GM19238 (cell line): Measurements from ENCODE around the gene TXNRD1.
"Not testable (repeated sequence)": the region's sequence is repeated elsewhere in the genome, so short reads cannot be mapped to it uniquely, and the experiment has no call there.

Experiments used
- DNase-seq: peaks from one replicate; pipeline ENCODE4 v3.0.0; 2011; ENCODE audit warnings: low spot score; ENCODE audit not compliant: insufficient read length

Gene TXNRD1

DNA sequence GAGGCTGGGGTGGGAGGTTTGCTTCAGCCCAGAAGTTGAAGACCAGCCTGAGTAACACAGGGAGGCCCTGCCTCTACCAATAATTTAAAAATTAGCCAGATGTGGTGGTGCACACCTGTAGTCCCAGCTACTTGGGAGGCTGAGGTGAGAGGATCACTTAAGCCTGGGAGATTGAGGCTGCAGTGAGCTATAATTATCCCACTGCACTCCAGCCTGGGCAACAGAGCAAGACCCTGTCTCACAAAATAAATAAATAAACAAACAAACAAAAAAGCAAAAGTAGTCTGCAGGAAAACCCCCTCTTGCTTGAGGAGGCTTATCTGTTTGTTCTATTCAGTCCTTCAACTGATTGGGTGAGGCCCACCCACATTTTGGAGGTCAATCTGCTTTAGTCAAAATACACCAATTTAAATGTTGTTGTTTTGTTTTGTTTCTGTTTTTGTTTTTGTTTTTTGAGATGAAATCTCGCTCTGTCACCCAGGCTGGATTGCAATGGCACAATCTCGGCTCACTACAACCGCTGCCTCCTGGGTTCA lies 24.9 kb upstream of the TXNRD1 start:
- DNase-seq: no peak

DNA sequence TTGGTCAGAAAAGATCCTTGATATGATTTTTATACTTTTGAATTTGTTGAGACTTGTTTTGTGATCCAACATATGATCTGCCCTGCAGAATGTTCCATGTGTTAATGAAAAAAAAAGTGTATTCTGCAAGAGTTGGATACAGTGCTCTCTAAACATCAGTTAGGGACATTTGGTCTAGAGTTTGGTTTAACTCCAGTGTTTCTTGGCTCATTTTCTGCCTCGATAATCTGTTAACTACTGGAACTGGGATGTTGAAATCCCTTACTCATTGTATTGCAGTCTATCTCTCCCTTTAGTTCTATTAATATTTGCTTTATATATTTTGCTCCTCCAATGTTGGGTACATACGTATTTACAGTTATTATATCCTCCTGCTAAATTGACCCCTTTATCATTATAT lies 18.3 kb upstream of the TXNRD1 start:
- DNase-seq: no peak

DNA sequence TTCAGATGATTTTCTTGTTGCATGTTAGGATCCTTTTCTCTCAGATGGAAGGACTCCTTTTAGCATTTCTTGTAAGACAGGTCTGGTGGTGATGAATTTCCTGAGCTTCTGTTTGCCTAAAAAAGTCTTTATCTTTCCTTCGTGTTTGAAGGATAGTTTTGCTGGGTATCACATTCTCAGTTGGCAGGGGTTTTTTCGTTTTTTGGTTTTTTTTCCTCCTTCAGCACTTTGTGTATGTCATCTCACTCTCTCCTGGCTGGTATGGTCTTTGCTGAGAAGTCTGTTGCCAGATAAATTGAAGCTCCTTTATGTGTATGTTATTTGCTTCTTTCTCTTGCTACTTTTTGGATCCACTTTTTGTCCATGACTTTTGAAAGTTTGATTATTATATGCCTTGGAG lies 15.6 kb upstream of the TXNRD1 start:
- no peak for DNase-seq

DNA sequence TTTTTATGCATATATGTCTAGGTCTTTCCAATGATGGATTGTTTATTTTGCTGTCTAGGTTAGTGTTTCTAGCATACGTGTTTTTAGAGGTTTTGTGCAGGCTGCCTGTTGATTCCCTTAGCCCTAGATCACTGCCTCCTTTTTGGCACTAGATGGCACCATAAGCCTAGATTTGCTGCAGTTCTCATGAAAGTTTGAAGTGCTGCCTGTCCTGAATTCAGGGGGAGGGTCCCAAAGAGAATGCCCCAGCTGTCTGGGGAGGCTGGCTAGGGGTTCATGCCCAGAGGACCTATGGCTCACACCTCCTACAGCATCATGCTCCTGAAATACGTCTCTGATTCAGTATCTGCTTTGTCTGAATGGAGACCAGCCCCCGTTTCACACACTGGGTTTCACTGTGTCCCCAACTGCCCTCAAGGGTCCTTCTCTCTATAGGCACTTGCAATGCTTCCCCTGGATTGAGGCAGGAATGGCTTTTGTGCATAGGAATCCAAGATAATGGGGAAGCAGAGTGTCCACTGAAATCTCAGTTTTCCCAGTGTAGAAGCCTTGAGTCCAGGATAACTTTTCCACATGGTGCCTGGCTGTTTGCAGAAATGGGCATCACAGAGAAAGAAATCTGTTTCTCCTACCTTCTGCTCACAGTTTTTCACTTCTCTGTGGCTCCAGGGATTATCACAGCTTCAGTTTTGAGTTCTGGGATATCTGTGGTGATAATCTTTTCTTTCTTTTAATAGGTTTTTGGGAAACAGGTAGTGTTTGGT lies 14.2 kb upstream of the TXNRD1 start:
- peak; percentile 45 for DNase-seq

DNA sequence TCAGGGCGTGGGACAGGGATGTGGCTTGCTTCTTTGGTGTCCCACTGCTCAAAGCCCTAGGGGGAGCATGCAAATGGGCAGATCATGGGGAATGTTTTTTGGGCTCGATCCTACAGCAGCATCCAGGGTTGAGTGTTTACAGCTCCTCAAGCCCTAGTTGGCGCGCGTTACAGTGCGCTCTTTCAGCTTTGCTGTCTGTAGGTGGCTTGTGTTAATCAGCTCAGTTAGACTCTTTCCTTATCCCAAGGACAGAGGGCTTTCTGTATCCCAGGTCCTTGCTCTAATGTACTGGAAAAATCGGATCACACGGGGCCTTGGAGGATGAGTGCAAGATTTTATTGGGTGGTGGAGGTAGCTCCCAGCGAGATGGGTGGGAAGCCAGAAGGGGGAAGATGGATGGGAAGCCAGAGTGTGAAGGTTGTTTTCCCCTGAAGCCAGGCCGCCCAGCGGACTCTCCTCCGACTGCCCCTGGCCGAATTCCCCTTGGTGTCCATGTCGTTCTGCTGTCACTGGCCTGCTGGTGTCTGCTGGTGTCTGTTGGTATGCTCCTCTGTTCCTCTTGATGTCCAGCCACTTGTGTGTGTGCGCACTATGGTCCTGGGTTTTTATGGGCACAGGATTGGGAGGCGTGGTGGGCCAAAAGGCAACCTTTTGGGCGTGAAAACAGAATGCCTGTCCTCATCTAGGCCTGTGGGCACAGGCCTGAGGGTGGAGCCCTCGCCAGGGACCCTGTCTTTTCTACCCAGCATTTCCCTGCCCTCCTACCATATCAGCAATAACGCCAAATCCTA lies 10.7 kb upstream of the TXNRD1 start:
- no peak for DNase-seq

DNA sequence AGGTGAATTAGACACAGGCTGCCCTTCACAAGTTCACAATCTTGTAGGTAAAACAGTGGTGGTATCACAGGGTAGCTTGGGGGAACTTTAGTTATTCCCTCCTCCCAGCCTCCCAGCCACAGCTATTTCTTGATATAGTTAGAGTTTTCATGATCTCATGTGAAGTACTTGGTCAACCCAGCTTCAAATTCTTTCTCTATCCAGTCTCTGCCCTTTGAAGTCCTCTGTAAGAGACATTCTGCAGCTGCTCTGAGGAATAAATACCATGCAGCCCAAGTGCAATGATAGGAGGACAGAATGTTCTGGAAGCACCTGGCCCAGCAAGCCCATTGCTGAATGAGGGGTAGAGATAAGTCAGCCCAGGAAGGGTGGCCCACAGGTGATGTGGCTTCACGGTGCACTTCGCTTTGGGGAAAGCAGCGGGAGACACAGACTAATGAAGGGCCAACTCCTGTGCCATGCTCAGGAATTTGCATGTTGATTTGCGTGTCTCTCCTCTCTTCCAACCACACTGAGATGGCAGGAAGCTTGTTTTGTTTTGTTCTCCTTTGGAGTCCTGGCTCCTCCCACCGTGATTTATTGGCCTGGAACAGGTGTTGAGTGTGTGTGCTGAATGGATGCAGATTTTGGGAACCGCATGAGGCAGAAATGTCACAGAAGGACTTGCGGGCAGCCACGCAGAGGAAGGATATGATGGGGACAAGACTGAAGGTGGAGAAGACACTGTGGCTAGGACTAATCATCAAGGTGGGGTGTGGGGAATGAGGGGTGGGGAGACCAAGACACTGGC lies 8.0 kb upstream of the TXNRD1 start:
- no peak for DNase-seq

DNA sequence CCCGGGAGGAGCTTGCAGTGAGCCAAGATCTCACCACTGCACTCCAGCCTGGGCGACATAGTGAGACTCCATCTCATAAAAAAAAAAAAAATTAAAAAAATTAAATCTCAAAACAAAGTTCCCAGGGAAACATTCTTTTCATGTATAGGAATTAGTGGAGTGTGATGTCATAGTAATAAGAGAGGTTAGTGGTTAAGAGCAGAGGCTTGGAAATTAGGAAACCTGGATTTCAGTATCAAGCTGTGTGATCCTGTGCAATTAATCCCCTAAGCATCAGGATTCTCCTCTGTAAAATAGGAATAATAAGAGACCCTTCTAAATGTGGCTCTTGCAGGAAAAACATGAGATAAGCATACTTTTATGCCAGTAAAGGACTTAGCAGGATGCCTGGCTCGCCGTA lies 3.1 kb upstream of the TXNRD1 start:
- no peak for DNase-seq

DNA sequence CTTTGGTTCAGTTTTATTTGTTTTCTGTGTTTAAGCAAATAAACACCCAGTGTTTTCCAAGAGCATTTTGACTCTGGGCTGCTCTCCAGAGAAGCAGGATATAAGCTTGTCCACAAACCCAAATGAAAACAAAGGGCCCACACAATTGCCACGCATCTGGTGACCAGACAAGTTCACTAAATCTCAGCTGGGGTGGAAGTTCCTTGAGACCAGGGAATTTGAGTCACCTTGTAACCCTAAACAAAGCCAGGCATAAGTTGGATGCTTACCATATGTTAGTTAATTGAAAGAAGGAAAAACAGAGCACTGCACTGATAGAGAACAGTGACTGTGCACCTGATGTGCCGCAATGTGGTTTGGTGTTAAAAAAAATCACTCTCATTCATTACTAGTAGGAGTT lies 1.6 kb upstream of the TXNRD1 start:
- no peak for DNase-seq

DNA sequence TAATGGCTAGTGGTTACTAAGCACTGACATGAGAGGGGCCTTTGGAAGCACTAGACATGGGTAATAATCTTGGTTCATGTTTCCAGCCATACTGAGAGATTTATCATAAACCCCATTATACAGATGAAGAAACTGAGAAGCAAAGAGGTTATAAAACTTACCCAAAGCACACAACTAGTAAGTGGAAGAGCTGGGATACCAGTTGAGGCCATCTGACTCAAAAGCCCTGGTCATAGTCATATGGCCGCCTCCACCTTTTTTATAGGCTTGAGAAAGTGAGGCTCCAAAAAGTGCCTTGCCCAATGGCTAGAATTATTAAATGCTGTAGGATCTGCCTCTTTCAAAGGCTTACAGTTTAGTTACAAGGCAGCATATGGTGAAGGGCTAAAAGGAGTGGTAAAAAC lies 944 bp downstream of the TXNRD1 start:
- no peak for DNase-seq

DNA sequence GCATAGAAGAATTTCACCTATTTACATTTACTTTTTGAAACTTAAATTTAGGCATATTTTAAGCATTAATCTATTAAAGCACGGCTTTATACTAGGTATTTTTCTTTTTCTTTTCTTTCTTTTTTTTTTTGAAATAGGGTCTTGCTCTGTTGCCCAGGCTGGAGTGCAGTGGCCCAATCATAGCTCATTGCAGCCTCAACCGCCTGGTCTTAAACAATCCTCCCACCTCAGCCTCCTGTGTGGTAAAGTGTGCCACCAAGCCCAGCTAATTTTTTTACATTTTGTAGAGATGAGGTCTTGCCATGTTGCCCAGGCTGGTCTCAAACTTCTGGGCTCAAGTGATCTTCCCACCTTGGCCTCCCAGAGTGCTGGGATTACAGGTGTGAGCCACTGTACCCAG lies 2.9 kb downstream of the TXNRD1 start:
- not testable (repeated sequence) for DNase-seq

DNA sequence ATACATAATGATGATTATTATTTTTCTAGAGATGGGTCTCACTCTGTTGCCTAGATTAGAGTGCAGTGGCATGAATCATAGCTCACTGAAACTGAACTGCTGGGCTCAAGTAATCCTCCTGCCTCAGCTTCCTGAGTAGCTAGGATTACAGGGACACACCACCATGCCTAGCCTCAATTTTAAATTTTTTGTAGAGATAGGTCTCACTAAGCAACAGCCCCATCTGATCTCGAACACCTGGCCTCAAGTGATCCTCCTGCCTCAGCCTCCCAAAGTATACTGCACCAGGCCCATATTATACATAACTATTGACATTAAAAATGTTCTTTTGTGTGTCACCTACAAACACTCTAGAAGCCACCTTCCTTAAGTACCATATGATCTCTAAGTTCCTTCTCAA lies 3.4 kb downstream of the TXNRD1 start:
- no peak for DNase-seq

DNA sequence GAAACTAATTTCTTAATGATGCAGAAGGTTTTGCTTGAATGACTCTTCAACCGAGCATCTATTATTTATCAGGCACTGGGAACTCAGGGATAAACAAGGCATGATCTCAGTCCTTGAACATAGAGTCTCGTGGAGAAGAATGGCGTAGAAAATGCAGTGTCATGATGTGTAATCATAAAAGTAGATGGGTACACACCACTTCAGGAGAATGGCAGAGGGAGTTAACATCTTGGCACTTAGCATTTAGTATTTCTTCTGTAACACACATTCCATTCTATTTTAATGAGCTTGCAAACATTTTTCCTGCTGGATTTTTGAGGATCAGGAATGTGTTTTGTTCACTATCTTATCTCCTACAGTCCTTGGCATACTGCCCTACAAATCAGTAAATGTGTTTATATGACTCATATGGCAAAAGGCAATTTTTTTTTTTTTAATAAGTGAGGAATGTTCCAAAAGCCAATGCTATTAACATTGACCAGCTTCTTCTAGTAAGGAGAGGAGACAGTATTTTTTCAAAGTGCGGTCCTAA lies 3.8 kb downstream of the TXNRD1 start:
- no peak for DNase-seq

DNA sequence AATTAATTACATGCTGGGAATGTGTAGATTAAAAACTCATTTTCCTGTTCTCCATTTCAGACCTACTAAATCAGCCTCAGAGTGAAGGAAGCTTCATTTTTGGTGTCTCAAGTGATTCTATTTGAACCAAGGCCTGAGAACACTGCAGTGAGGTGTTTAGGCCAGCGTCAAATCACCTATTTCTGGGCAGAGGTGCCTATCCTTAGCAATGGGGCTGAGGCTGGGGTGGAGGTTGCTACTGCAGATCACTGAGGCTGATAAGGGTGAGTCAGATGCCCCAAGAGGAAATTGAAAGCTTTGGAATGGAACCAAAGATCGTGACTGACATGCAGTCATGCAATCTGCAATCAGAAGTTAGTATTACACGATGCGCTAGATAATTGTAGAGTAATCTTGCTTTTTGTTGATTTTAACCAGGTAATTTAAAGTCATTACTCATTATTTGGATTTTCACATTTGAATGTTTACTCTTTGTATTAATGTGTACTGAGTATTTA lies 4.4 kb downstream of the TXNRD1 start:
- DNase-seq: no peak

DNA sequence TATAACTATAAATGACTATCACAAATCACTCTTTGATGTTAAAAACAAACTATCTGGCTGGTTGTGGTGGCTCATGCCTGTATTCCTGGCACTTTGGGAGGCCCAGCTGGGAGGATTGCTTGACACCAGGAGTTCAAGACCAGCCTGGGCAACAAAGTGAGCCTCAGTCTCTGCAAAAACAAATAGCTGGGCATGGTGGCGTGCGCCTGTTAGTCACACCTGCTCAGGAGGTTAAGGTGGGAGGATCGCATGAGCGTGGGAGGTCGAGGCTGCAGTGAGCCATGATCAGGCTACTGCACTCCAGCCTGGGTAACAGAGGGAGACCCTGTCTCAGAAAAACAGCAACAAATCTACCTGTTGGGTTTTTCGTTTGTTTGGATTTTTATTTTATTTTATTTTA lies 5.4 kb downstream of the TXNRD1 start:
- no peak for DNase-seq

DNA sequence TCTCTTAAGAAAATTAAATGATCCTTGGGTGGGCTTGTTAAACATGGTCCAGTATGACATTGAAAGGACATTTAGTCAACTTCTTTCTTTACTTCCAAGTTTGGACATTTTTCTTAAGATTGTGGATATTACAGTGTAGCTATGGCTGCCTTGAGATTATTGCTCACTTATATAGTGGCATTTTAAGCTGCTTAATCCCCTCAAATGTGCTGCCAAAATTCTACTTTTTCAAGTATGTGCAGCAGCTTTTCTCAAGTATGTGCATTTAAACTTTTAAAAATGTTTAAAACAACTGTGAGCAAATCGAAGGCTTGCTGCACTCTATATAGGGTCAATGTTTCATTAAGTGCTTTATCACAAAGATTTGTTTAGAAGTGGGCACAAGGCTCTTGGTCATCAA lies 7.4 kb downstream of the TXNRD1 start:
- DNase-seq: no peak

DNA sequence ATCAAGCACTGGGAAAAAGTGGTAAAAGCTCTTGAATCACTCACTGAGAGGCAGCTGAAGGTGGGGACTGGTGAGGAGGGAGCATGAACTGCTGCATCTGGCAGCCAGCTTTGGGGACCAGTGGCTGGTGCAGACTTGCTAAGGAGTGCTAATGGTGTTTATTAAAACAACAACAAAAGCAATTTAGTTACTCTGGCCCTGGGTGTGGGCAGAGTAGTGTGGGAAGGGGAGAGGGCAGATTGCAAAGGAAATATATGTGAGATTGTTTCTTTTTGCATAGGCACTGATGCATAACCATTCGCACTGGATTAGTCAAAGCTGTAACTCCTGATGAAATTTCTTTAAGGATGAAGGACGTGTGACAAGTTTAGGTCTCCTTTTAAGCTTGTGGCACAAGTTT lies 8.1 kb downstream of the TXNRD1 start:
- no peak for DNase-seq

DNA sequence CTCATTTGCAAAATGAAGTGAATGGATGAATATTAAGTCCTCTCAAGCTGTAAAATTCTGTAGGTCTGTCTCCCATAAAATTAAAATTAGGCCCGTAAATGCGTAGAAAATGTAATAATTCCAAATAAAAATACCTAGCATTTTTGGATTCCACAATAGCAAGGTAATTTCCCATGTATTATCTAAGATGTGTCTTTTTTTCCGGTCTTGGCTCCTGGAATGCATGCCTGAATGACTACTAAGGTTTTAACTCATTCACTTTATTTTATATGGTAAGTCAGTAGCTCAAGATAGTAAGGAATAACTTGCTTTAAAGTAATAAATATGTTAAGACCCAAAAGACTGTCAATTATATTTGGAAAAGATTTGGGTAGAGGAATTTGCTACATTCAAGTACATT lies 11.1 kb downstream of the TXNRD1 start:
- DNase-seq: no peak

DNA sequence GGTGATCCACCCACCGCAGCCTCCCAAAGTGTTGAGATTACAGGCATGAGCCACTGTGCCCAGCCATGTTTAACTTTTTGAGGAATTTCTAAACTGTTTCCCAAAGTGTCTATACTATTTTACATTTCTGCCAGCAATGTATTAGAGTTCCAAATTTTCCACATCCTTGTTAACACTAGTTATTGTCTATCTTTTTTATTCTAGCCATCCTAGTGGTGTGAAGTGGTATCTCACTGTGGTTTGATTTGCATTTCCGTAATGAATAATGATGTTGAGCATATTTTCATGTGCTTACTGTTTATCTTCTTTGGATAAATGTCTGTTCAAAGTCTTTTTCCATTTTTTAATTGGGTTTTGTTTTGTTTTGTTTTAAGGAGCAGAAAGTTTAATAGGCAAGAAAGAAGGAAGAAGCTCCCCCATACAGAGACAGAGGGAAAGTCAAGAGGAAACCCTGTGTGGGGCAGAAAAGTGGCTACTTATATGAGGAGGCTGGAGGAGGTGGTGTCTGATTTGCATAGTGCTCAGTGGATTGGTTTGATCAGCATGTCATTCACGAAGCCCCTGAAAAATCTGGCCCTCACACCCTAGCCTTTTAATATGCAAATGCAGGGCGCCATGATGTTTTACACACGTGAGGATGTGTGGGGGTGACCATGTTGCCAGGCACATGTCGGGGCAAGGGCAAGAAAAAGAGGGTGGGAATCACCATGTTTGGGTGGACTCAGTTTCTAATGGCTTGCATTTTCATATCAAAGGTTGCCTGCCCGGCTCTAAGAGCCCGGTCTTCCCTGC lies 14.9 kb downstream of the TXNRD1 start:
- DNase-seq: no peak

DNA sequence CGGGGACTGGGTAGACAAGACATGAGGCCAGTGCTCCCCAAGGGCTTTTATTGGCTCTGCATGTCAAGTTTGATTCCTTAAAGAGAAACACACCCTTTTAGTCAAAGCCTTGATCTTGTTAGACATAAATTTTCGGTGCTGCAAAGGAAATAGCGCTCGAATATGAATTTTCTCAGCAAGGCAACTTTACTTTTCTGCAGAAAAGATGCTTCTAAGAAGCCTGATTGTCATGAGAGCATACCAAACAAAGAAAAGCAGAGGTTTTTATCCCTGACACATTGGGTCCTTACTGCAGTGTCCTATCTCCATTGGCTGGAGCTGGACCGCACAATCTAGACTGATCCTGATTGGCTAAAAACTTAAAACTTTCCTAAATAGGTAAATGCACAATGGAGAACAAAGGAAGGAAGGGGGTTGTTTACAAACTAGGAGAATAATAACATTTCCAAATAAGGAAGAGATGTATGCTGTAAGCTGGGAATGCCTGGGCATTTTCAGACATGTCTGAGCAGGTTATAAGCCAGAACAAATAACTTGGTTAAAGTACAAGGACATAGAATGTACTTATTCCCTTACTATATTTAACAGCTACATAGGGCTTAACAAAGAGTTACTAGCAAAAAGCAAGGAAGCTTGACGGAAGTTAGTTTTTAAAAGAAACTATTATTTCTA lies 17.2 kb downstream of the TXNRD1 start:
- no peak for DNase-seq

DNA sequence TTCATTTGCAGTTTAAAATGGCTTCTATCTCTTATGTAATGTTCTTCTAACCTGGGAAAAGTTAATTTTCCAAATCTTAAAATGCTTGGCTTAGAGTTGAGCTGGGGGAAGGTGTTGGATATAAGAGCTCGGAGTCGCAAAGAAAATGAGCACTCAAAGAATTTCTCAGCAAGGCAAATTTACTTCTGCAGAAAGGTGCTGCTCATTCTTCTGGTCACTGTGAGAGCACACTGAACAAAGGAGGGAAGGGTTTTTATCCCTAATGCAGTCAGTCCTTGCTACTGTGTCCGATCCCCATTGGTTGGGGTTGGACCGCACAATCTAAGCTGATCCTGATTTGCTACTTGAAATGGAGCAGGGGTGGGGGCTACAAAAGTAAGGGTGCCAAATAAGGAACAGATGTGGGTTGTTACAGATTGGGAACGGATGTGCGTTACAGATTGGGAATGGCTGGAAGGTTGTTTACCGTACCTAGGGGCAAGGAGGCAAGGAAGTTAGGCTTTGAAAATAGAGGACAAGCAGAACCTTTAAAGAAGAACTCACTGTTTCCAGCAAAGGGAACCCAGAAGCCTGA lies 19.4 kb downstream of the TXNRD1 start:
- DNase-seq: no peak
